ENCODE data around the gene EIF3I.

GRCh38 chr1:32272557-32273390 lies 50.6 kb downstream of the EIF3I start:
- TF ChIP-seq PKNOX1 (IDR thresholded peaks at IDR 0.05) = no peak
- TF ChIP-seq TARDBP (IDR thresholded peaks at IDR 0.05) = no peak
- TF ChIP-seq ZNF384 (IDR thresholded peaks at IDR 0.05) = no peak
- TF ChIP-seq BHLHE40 (IDR thresholded peaks at IDR 0.05; ENCODE audit: borderline replicate concordance) = no peak
- no peak for TF ChIP-seq SUZ12 (IDR thresholded peaks at IDR 0.05)
- no peak for TF ChIP-seq CTBP1 (IDR thresholded peaks at IDR 0.05; ENCODE audit: borderline replicate concordance)
